Activated T-cell treated with anti-CD3 and anti-CD28 coated beads, Interleukin-2, amount 50 U/mL, for 24 hours (primary cell): ENCODE measurements around the gene CUL4B.
A peak's percentile ranks its signal among the peaks of the same experiment; 100 is the strongest.
"Not testable (repeated sequence)": the region's sequence is repeated elsewhere in the genome, so short reads cannot be mapped to it uniquely, and the experiment has no call there.

Source experiments
- DNase-seq: peaks from one replicate; pipeline ENCODE4 v3.0.0-alpha.2; 2020
- H3K27ac Mint-ChIP-seq: 2 replicates; pipeline ENCODE4 v1.8.0; 2020; ENCODE audit warnings: mild to moderate bottlenecking, mixed read lengths
- H3K27me3 Mint-ChIP-seq: 2 replicates; pipeline ENCODE4 v1.8.0; 2020; ENCODE audit warnings: mixed read lengths
- H3K36me3 Mint-ChIP-seq: 2 replicates; pipeline ENCODE4 v1.8.0; 2020; ENCODE audit warnings: low read depth, mixed read lengths
- H3K4me1 Mint-ChIP-seq: 2 replicates; pipeline ENCODE4 v1.8.0; 2020; ENCODE audit warnings: low read depth, mixed read lengths
- H3K4me3 Mint-ChIP-seq: 2 replicates; pipeline ENCODE4 v1.8.0; 2020; ENCODE audit warnings: mild to moderate bottlenecking, moderate library complexity, mixed read lengths
- H3K9me3 Mint-ChIP-seq: 2 replicates; pipeline ENCODE4 v1.8.0; 2020; ENCODE audit warnings: mixed read lengths

The CUL4B gene

GRCh38 chrX:120560405-120560841 is 339 bp downstream of the CUL4B start:
- H3K9me3 Mint-ChIP-seq, result no peaks in the 10 kb centered on the region
- peaks cover 30% of the 10 kb centered on the region for H3K4me1 Mint-ChIP-seq
- peak overlapping the region; percentile 91 for H3K4me3 Mint-ChIP-seq
- H3K27me3 Mint-ChIP-seq, result peaks cover 10% of the 10 kb centered on the region
- peaks cover 27% of the 10 kb centered on the region for H3K36me3 Mint-ChIP-seq
- peak; percentile 55 for DNase-seq
- H3K27ac Mint-ChIP-seq, result peak overlapping the region; percentile 98

GRCh38 chrX:120559804-120560203 is 958 bp downstream of the CUL4B start:
- Mint-ChIP-seq H3K27ac (peak overlapping the region; percentile 98), H3K27me3 (peaks cover 10% of the 10 kb centered on the region), H3K4me1 (peaks cover 32% of the 10 kb centered on the region), H3K9me3 (no peaks in the 10 kb centered on the region), H3K36me3 (peaks cover 29% of the 10 kb centered on the region), H3K4me3 (peak overlapping the region; percentile 91)
- no peak for DNase-seq

- Mint-ChIP-seq H3K4me1 (peaks cover 33% of the 10 kb centered on the region), H3K4me3 (no peak overlapping the region), H3K36me3 (peaks cover 46% of the 10 kb centered on the region), H3K27me3 (peaks cover 7% of the 10 kb centered on the region), H3K27ac (no peak overlapping the region), H3K9me3 (no peaks in the 10 kb centered on the region)
- DNase-seq, result no peak
Observed at GRCh38 chrX:120556251-120556650, 4.5 kb downstream of the CUL4B start.

- Mint-ChIP-seq H3K4me1 (peaks cover 28% of the 10 kb centered on the region), H3K36me3 (peaks cover 42% of the 10 kb centered on the region), H3K27me3 (peaks cover 7% of the 10 kb centered on the region), H3K9me3 (no peaks in the 10 kb centered on the region), H3K4me3 (peak overlapping the region; percentile 1), H3K27ac (peak overlapping the region; percentile 45)
- DNase-seq, result no peak
Observed at GRCh38 chrX:120549483-120550452, 11.0 kb downstream of the CUL4B start.

GRCh38 chrX:120536061-120536460 is 24.7 kb downstream of the CUL4B start:
- Mint-ChIP-seq H3K27me3 (peaks cover 4% of the 10 kb centered on the region), H3K9me3 (no peaks in the 10 kb centered on the region), H3K27ac (no peak overlapping the region), H3K36me3 (peaks cover 78% of the 10 kb centered on the region), H3K4me3 (no peak overlapping the region), H3K4me1 (peaks cover 7% of the 10 kb centered on the region)
- DNase-seq, result no peak

- no peak for DNase-seq
- H3K4me3 Mint-ChIP-seq, result no peak overlapping the region
- H3K27me3 Mint-ChIP-seq, result peaks cover 4% of the 10 kb centered on the region
- no peaks in the 10 kb centered on the region for H3K9me3 Mint-ChIP-seq
- H3K27ac Mint-ChIP-seq, result peak overlapping the region; percentile 50
- H3K36me3 Mint-ChIP-seq, result peaks cover 78% of the 10 kb centered on the region
- peaks cover 7% of the 10 kb centered on the region for H3K4me1 Mint-ChIP-seq
Observed at GRCh38 chrX:120534413-120535205, 26.2 kb downstream of the CUL4B start.

- H3K4me1 Mint-ChIP-seq, result no peaks in the 10 kb centered on the region
- peaks cover 30% of the 10 kb centered on the region for H3K36me3 Mint-ChIP-seq
- peaks cover 2% of the 10 kb centered on the region for H3K27me3 Mint-ChIP-seq
- no peak overlapping the region for H3K27ac Mint-ChIP-seq
- no peak overlapping the region for H3K4me3 Mint-ChIP-seq
- no peak for DNase-seq
- H3K9me3 Mint-ChIP-seq, result peaks cover 4% of the 10 kb centered on the region
Observed at GRCh38 chrX:120522820-120523219, 37.9 kb downstream of the CUL4B start.

GRCh38 chrX:120517936-120518335 is 42.8 kb downstream of the CUL4B start:
- Mint-ChIP-seq H3K9me3 (peaks cover 4% of the 10 kb centered on the region), H3K4me1 (no peaks in the 10 kb centered on the region), H3K36me3 (peaks cover 7% of the 10 kb centered on the region), H3K27ac (no peak overlapping the region), H3K4me3 (no peak overlapping the region), H3K27me3 (peaks cover 7% of the 10 kb centered on the region)
- no peak for DNase-seq

GRCh38 chrX:120514236-120514635 is 46.5 kb downstream of the CUL4B start:
- peak overlapping the region; percentile 27 for H3K27ac Mint-ChIP-seq
- H3K36me3 Mint-ChIP-seq, result peaks cover 2% of the 10 kb centered on the region
- no peak for DNase-seq
- no peaks in the 10 kb centered on the region for H3K9me3 Mint-ChIP-seq
- H3K4me3 Mint-ChIP-seq, result no peak overlapping the region
- no peaks in the 10 kb centered on the region for H3K4me1 Mint-ChIP-seq
- peaks cover 10% of the 10 kb centered on the region for H3K27me3 Mint-ChIP-seq

GRCh38 chrX:120512627-120513026 is 48.1 kb downstream of the CUL4B start:
- no peak overlapping the region for H3K4me3 Mint-ChIP-seq
- no peak overlapping the region for H3K27ac Mint-ChIP-seq
- no peaks in the 10 kb centered on the region for H3K4me1 Mint-ChIP-seq
- no peaks in the 10 kb centered on the region for H3K9me3 Mint-ChIP-seq
- DNase-seq, result no peak
- peaks cover 6% of the 10 kb centered on the region for H3K27me3 Mint-ChIP-seq
- H3K36me3 Mint-ChIP-seq, result no peaks in the 10 kb centered on the region

GRCh38 chrX:120512222-120512621 is 48.5 kb downstream of the CUL4B start:
- no peaks in the 10 kb centered on the region for H3K9me3 Mint-ChIP-seq
- no peak for DNase-seq
- peaks cover 6% of the 10 kb centered on the region for H3K27me3 Mint-ChIP-seq
- H3K36me3 Mint-ChIP-seq, result no peaks in the 10 kb centered on the region
- H3K27ac Mint-ChIP-seq, result no peak overlapping the region
- H3K4me1 Mint-ChIP-seq, result no peaks in the 10 kb centered on the region
- no peak overlapping the region for H3K4me3 Mint-ChIP-seq

- H3K4me1 Mint-ChIP-seq, result no peaks in the 10 kb centered on the region
Observed at GRCh38 chrX:120504569-120504968, 56.2 kb downstream of the CUL4B start.

GRCh38 chrX:120499301-120500072 is 61.3 kb downstream of the CUL4B start:
- Mint-ChIP-seq H3K36me3 (no peaks in the 10 kb centered on the region), H3K27me3 (peaks cover 7% of the 10 kb centered on the region), H3K4me3 (no peak overlapping the region), H3K4me1 (peaks cover 4% of the 10 kb centered on the region), H3K9me3 (no peaks in the 10 kb centered on the region), H3K27ac (no peak overlapping the region)
- no peak for DNase-seq

More at GRCh38 chrX:120504569-120504968, 56.2 kb downstream of the CUL4B start:
- Mint-ChIP-seq H3K27me3 (peaks cover 6% of the 10 kb centered on the region), H3K4me3 (no peak overlapping the region), H3K9me3 (no peaks in the 10 kb centered on the region), H3K27ac (no peak overlapping the region), H3K36me3 (no peaks in the 10 kb centered on the region)
- no peak for DNase-seq

GRCh38 chrX:120490119-120490518 is 70.6 kb downstream of the CUL4B start:
- H3K9me3 Mint-ChIP-seq, H3K27ac Mint-ChIP-seq, H3K4me3 Mint-ChIP-seq, H3K27me3 Mint-ChIP-seq, DNase-seq, H3K36me3 Mint-ChIP-seq: not testable (repeated sequence)
- H3K4me1 Mint-ChIP-seq, result peaks cover 24% of the 10 kb centered on the region
